ENCODE measurements around the gene SLC26A9.

SLC26A9 gene

DNA sequence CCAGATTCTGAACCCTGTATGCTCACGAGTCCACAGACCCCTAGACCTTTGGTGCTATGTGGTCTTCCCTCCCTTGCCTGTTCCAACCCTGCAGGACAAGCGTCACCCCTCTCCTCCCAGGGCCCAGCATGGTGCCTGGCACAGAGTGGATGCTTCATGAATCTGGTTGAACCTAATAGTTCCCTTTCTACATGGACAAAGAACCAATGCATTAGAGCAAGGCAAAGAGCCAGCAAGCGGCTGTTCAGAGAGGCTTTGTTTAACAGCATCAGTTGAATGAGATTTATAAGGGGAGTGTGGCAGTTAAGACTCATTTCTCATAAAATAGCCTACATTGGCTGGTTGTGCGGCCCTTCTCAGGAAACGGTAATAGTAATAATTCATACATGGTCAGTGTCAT lies 14.9 kb downstream of the SLC26A9 start:
- TF ChIP-seq, protein P1, sequence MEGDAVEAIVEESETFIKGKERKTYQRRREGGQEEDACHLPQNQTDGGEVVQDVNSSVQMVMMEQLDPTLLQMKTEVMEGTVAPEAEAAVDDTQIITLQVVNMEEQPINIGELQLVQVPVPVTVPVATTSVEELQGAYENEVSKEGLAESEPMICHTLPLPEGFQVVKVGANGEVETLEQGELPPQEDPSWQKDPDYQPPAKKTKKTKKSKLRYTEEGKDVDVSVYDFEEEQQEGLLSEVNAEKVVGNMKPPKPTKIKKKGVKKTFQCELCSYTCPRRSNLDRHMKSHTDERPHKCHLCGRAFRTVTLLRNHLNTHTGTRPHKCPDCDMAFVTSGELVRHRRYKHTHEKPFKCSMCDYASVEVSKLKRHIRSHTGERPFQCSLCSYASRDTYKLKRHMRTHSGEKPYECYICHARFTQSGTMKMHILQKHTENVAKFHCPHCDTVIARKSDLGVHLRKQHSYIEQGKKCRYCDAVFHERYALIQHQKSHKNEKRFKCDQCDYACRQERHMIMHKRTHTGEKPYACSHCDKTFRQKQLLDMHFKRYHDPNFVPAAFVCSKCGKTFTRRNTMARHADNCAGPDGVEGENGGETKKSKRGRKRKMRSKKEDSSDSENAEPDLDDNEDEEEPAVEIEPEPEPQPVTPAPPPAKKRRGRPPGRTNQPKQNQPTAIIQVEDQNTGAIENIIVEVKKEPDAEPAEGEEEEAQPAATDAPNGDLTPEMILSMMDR (IDR thresholded peaks at IDR 0.05; ENCODE audit: control insufficient read depth, extremely low read depth, insufficient read depth): no peak
- no peak for DNase-seq (ENCODE audit: low read depth)
- H3K4me3 ChIP-seq (ENCODE audit: low read depth, low read length): no peak overlapping the region

DNA sequence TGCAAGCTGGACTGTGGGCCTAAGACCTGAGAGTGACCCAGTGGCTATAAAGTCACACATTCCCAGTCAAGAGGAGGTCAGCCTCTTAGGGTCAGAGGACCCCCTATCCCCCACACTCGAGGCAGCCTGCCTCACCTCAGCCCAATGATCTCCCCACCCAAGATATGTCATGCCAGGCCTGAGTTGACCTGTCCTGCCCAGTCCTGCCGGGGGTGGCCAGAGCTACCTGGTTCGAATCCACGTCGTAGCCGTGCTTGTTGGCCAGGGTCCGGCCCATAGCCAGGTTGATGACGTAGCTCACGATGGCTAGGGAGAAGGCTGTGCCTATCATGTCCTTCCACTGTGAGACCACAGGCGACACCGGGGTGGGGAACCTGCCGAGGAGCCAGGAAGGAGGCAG lies 15.6 kb downstream of the SLC26A9 start:
- H3K4me3 ChIP-seq (ENCODE audit: low read depth, low read length): no peak overlapping the region
- TF ChIP-seq, protein P1 (IDR thresholded peaks at IDR 0.05; ENCODE audit: control insufficient read depth, extremely low read depth, insufficient read depth): no peak
- DNase-seq (ENCODE audit: low read depth): no peak

DNA sequence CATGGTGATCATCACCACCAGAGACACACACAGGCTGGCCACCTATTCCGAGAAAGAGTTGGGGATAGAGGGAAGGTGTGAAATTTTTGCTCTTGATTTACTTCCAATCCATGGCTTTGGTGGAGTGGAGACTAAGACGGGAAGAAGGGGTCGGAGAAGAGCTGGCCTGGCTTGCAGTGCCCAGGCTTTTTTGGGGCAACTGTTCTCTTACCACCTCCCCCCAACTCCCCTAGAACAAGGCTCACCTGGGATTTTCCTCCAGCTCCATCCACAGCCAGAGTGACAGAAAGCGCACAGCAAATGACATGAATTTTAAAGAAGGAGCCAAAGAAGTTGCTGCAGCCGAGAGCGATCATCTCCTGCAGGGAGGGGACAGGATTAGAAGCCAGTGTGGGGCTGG lies 16.0 kb downstream of the SLC26A9 start:
- TF ChIP-seq, protein P1 (IDR thresholded peaks at IDR 0.05; ENCODE audit: control insufficient read depth, extremely low read depth, insufficient read depth): no peak
- no peak for DNase-seq (ENCODE audit: low read depth)
- H3K4me3 ChIP-seq (ENCODE audit: low read depth, low read length): no peak overlapping the region

DNA sequence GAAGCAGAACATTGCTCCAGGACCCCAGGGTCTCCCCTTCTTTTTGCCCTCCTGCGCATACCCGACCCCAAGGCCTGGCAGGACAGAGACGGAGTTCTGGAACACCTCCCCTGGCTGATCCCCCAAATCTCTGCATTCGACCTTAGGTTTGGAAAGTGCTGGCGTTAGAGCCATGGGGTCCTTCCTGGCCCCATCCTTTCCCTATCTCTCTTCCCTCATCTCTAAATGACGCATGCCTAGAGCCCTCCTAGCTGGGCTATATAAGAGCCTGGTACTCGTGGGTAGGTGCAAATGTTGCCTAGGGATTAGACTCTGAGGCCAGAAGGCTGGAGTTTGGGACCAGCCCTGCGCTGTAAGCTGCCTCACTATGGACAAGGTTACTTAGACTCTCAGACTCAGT lies 16.6 kb downstream of the SLC26A9 start:
- H3K4me3 ChIP-seq (ENCODE audit: low read depth, low read length): no peak overlapping the region
- DNase-seq (ENCODE audit: low read depth): no peak
- TF ChIP-seq, protein P1 (IDR thresholded peaks at IDR 0.05; ENCODE audit: control insufficient read depth, extremely low read depth, insufficient read depth): no peak

DNA sequence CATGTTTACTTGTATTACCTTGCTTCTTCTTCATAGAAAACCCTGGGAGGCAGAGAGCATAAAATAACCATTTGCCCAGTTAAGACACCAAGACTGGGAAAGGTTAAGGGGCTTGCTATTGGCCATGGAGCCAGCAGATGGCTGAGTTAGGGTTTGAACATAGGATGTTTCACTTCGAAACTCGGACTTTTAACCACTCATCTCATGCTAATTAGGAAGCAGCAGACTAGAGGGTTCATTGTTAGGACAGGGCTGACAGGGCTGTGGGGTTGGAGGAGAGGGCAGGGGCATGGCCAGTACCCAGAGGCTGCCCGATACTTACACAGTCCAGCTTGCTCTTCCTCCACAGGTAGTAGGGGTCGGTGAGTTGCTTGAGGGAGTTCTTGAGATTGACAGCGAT lies 17.0 kb downstream of the SLC26A9 start:
- no peak overlapping the region for H3K4me3 ChIP-seq (ENCODE audit: low read depth, low read length)
- DNase-seq (ENCODE audit: low read depth): no peak
- TF ChIP-seq, protein P1 (IDR thresholded peaks at IDR 0.05; ENCODE audit: control insufficient read depth, extremely low read depth, insufficient read depth): no peak

DNA sequence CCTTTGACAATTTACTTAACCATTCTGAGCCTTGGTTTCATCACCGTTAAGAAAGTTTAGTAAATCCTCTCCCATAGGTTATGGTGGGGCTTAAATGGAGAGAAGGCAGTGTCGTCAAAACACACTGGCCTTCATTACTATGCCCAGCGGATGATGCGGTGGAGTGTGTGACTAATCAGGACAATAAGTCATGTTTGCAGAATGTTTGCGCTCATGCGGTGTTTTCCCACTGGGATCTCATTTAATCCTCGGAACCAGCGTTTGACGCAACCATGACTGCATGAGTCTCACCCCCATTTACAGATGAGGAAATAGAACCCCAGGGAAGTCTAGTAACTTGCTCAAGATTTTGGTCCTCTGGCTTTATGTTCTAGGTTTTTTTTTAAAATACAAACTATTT lies 17.5 kb downstream of the SLC26A9 start:
- TF ChIP-seq, protein P1 (IDR thresholded peaks at IDR 0.05; ENCODE audit: control insufficient read depth, extremely low read depth, insufficient read depth): no peak
- DNase-seq (ENCODE audit: low read depth): no peak
- no peak overlapping the region for H3K4me3 ChIP-seq (ENCODE audit: low read depth, low read length)

DNA sequence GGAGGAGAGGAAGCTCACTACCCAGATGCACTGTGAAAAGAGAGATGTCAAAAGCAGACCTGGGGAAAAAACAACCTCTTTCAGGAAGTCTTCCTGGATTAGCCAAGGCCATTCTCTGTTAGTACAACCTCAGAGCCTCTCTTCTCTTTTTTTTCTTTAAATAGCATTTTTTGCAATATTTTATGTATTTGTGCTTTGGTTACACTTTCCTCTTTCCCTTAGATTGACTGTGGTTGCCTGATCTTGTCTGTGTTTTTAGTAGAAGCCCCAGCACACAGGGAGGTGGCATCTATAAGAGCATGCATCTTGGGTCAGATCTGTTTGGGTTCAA lies 18.8 kb downstream of the SLC26A9 start:
- no peak for DNase-seq (ENCODE audit: low read depth)
- H3K4me3 ChIP-seq (ENCODE audit: low read depth, low read length): no peak overlapping the region
- TF ChIP-seq, protein P1 (IDR thresholded peaks at IDR 0.05; ENCODE audit: control insufficient read depth, extremely low read depth, insufficient read depth): no peak

Measured in LNCaP clone FGC (cell line).